Right atrium auricular region (tissue), 2 donors: ENCODE results near the gene TBX15. TPM values are rescaled to one million over a fixed set of nuclear protein-coding genes. Genes with fewer than 3 reads are reported as not detected.

Experiments
- DNase-seq: peaks from one replicate; pipeline ENCODE4 v3.0.0-alpha.2; 2019; ENCODE audit warnings: low spot score
- H3K27ac ChIP-seq, 2 donors: fragments of 200-600 bp; sonication (generic); 1 replicate in 1 of 2; 2 replicates in 1 of 2; pipeline ENCODE4 v1.5.1; 2016 to 2019
- H3K27me3 ChIP-seq, 2 donors: fragments of 200-600 bp; sonication (generic); one replicate each; pipeline versions ENCODE4 v1.5.1 to v1.6.0; 2017 to 2019
- H3K36me3 ChIP-seq: fragments of 200-600 bp; sonication (generic); one replicate; pipeline ENCODE4 v1.5.1; 2016
- H3K4me1 ChIP-seq, 2 donors: fragments of 200-600 bp; sonication (generic); one replicate each; pipeline versions ENCODE4 v1.5.1 to v1.6.0; 2017 to 2019
- H3K4me3 ChIP-seq, 2 donors: fragments of 200-600 bp; sonication (generic); 1 replicate in 1 of 2; 2 replicates in 1 of 2; pipeline ENCODE4 v1.5.1; 2017 to 2019; ENCODE audit warnings: mild to moderate bottlenecking in 1 of 2, moderate library complexity in 1 of 2
- H3K9me3 ChIP-seq, 2 donors: fragments of 200-600 bp; sonication (generic); one replicate each; pipeline ENCODE4 v1.5.1; 2019
- CTCF ChIP-seq, 2 donors: fragments of 200-600 bp; sonication (generic); IDR thresholded peaks; one replicate each; pipeline ENCODE4 v1.5.1; 2019; ENCODE audit warnings: antibody characterized with exemption in 2 of 2
- total RNA-seq, 2 donors: library from RNA; depleted of rRNA; stranded (reverse); fragments of >200 nt; gene quantifications; one replicate each; pipeline ENCODE4 v1.1.0, GENCODE V29; 2016

TBX15 gene
- total RNA-seq, 2 donors from 2014 or later = 2.1 to 3.6 TPM

GRCh38 chr1:118944133-118944532, 44.0 kb downstream of the TBX15 start:
- H3K27me3 ChIP-seq = no peaks in the 10 kb centered on the region
- no peaks in the 10 kb centered on the region for H3K9me3 ChIP-seq
- TF ChIP-seq CTCF (IDR thresholded peaks at IDR 0.05) = no peak
- H3K27ac ChIP-seq = no peak overlapping the region
- no peaks in the 10 kb centered on the region for H3K36me3 ChIP-seq
- H3K4me1 ChIP-seq = no peaks in the 10 kb centered on the region
- DNase-seq = no peak
- H3K4me3 ChIP-seq = no peak overlapping the region

GRCh38 chr1:118940957-118941356, 47.2 kb downstream of the TBX15 start:
- Histone ChIP-seq H3K4me3 (no peak overlapping the region), H3K27me3 (no peaks in the 10 kb centered on the region), H3K4me1 (no peaks in the 10 kb centered on the region), H3K27ac (no peak overlapping the region), H3K9me3 (no peaks in the 10 kb centered on the region), H3K36me3 (no peaks in the 10 kb centered on the region)
- TF ChIP-seq CTCF (IDR thresholded peaks at IDR 0.05) = no peak
- no peak for DNase-seq

- TF ChIP-seq CTCF (IDR thresholded peaks at IDR 0.05) = no peak
- Histone ChIP-seq H3K9me3 (no peaks in the 10 kb centered on the region), H3K4me1 (no peaks in the 10 kb centered on the region), H3K4me3 (no peak overlapping the region), H3K36me3 (no peaks in the 10 kb centered on the region), H3K27me3 (no peaks in the 10 kb centered on the region), H3K27ac (no peak overlapping the region)
- DNase-seq = no peak
Measured at GRCh38 chr1:118937413-118938072, 50.6 kb downstream of the TBX15 start.

- DNase-seq = no peak
- H3K36me3 ChIP-seq = no peaks in the 10 kb centered on the region
- H3K9me3 ChIP-seq = no peaks in the 10 kb centered on the region
- TF ChIP-seq CTCF (IDR thresholded peaks at IDR 0.05) = no peak
- H3K27ac ChIP-seq = no peak overlapping the region
- no peaks in the 10 kb centered on the region for H3K27me3 ChIP-seq
- H3K4me1 ChIP-seq = no peaks in the 10 kb centered on the region
- no peak overlapping the region for H3K4me3 ChIP-seq
Measured at GRCh38 chr1:118934706-118935105, 53.4 kb downstream of the TBX15 start.

- Histone ChIP-seq H3K36me3 (no peaks in the 10 kb centered on the region), H3K4me3 (no peak overlapping the region), H3K4me1 (no peaks in the 10 kb centered on the region), H3K27ac (no peak overlapping the region), H3K27me3 (no peaks in the 10 kb centered on the region), H3K9me3 (no peaks in the 10 kb centered on the region)
- no peak for DNase-seq
- TF ChIP-seq CTCF (IDR thresholded peaks at IDR 0.05) = no peak
Measured at GRCh38 chr1:118933051-118933781, 54.9 kb downstream of the TBX15 start.
